Measurements from ENCODE around the gene EPHA4.

GRCh38 chr2:221616561-221616960 lies 44.5 kb upstream of the EPHA4 start:
- TF ChIP-seq CTCF (conservative IDR thresholded peaks at IDR 0.05; ENCODE audit: low read length) (no peak), EZH2phosphoT487 (IDR thresholded peaks at IDR 0.05; ENCODE audit: borderline replicate concordance) (no peak)

Data from Loucy (cell line).